Measurements from ENCODE around the gene ZNF189.

The ZNF189 gene

DNA sequence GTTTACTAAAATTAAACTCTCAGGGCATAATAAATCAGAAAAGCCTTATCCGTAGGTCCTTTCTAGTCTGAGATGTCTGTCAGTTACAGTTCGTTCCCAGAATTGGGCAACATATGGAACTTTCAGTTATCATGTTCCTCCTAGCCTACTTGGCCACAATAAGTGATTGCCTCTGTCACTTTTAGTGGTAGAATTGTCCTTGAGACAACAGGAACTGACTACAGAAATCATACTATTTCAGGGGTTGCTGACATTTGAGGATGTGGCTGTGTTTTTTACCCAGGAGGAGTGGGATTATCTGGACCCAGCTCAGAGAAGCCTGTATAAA is 956 bp downstream of the ZNF189 start:
- no peak for DNase-seq (ENCODE audit: low spot score)
- TF ChIP-seq, protein P1, sequence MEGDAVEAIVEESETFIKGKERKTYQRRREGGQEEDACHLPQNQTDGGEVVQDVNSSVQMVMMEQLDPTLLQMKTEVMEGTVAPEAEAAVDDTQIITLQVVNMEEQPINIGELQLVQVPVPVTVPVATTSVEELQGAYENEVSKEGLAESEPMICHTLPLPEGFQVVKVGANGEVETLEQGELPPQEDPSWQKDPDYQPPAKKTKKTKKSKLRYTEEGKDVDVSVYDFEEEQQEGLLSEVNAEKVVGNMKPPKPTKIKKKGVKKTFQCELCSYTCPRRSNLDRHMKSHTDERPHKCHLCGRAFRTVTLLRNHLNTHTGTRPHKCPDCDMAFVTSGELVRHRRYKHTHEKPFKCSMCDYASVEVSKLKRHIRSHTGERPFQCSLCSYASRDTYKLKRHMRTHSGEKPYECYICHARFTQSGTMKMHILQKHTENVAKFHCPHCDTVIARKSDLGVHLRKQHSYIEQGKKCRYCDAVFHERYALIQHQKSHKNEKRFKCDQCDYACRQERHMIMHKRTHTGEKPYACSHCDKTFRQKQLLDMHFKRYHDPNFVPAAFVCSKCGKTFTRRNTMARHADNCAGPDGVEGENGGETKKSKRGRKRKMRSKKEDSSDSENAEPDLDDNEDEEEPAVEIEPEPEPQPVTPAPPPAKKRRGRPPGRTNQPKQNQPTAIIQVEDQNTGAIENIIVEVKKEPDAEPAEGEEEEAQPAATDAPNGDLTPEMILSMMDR (IDR thresholded peaks at IDR 0.05; ENCODE audit: extremely low read depth, insufficient read depth, missing control alignments) = no peak
- in situ Hi-C loops (cut with MboI; ENCODE audit: low pct_unique_long_range_greater_than_20kb, low sequenced_read_pairs, unreplicated experiment) = no loop called here

DNA sequence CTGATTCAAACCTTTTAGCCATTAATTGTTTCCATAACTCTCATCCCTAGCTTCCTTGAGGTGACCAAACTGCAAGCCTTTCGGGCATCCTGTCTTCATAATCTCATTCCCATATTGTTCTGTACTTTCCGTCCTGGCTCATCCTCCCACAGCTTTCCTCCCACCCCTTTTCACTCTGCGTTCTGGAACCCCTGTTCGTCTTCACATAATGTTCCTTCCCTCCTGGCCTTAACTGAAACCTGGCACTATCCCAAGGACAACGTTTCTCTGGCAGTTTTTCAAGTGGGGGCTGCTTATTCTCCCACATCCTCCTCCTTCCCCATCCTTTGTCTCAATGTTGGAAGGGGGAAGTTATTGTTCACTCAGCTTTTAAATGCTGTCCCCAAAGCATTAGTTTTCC is 1.5 kb downstream of the ZNF189 start:
- TF ChIP-seq, protein P1 (IDR thresholded peaks at IDR 0.05; ENCODE audit: extremely low read depth, insufficient read depth, missing control alignments) = no peak
- in situ Hi-C loops (cut with MboI; ENCODE audit: low pct_unique_long_range_greater_than_20kb, low sequenced_read_pairs, unreplicated experiment) = no loop called here
- no peak for DNase-seq (ENCODE audit: low spot score)

DNA sequence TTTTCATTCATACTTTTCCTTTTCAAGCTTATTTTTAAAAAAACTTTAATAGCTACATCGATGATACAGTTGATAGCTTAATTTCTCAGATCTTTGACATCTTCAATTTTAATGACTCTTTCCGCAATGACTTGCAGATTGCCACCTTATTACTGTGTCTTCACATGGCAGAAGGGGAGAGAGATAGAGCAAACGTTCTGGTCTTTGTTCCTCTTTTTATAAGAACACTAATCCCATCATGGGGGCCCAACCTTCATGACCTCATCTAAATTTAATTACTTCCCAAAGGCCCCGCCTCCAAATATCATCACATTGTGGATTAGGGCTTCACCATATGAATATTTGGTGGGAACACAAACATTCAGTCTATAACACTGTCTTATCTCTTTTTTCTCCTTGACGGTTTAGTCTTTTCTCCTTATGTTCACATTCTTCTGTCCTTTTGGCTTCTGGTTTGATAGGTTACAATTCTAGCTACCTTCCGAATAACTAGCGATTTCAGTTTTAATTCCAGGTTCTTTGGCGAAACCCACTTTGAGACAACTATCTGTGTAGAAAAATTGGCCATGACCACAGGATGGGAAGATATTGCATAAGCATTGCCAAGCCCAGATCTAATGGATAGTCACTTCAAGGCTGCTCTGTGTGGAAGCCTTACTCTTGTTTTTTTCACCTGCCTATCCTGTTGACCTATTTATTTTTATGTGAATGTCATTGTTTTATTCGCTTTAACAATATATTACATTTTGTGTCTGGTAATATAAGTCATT is 5.0 kb downstream of the ZNF189 start:
- in situ Hi-C loops (cut with MboI; ENCODE audit: low pct_unique_long_range_greater_than_20kb, low sequenced_read_pairs, unreplicated experiment) = no loop called here
- DNase-seq (ENCODE audit: low spot score) = no peak
- TF ChIP-seq, protein P1 (IDR thresholded peaks at IDR 0.05; ENCODE audit: extremely low read depth, insufficient read depth, missing control alignments) = no peak

DNA sequence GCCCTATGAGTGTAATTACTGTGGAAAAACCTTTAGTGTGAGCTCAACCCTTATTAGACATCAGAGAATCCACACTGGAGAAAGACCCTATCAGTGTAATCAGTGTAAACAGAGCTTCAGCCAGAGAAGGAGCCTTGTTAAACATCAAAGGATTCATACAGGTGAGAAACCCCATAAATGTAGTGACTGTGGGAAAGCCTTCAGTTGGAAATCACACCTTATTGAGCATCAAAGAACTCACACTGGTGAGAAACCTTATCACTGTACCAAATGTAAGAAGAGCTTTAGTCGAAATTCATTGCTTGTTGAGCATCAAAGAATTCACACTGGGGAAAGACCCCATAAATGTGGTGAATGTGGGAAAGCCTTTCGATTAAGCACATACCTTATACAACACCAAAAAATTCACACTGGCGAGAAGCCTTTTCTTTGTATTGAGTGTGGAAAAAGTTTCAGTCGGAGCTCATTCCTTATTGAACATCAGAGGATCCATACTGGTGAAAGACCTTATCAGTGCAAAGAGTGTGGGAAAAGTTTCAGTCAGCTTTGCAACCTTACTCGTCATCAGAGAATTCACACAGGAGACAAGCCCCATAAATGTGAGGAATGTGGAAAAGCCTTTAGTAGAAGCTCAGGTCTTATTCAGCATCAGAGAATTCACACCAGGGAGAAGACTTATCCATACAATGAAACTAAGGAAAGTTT is 9.9 kb downstream of the ZNF189 start:
- DNase-seq (ENCODE audit: low spot score) = no peak
- in situ Hi-C loops (cut with MboI; ENCODE audit: low pct_unique_long_range_greater_than_20kb, low sequenced_read_pairs, unreplicated experiment) = no loop called here
- TF ChIP-seq, protein P1 (IDR thresholded peaks at IDR 0.05; ENCODE audit: extremely low read depth, insufficient read depth, missing control alignments) = no peak

DNA sequence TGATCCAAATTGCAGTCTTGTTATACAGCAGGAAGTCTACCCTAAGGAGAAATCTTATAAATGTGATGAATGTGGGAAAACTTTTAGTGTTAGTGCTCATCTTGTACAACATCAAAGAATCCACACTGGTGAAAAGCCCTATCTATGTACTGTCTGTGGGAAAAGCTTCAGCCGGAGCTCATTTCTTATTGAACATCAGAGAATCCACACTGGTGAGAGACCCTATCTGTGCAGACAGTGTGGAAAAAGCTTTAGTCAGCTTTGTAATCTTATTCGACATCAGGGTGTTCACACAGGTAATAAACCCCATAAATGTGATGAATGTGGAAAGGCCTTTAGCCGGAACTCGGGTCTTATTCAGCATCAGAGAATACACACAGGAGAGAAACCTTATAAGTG is 10.4 kb downstream of the ZNF189 start:
- DNase-seq (ENCODE audit: low spot score) = no peak
- in situ Hi-C loops (cut with MboI; ENCODE audit: low pct_unique_long_range_greater_than_20kb, low sequenced_read_pairs, unreplicated experiment) = no loop called here
- TF ChIP-seq, protein P1 (IDR thresholded peaks at IDR 0.05; ENCODE audit: extremely low read depth, insufficient read depth, missing control alignments) = no peak

DNA sequence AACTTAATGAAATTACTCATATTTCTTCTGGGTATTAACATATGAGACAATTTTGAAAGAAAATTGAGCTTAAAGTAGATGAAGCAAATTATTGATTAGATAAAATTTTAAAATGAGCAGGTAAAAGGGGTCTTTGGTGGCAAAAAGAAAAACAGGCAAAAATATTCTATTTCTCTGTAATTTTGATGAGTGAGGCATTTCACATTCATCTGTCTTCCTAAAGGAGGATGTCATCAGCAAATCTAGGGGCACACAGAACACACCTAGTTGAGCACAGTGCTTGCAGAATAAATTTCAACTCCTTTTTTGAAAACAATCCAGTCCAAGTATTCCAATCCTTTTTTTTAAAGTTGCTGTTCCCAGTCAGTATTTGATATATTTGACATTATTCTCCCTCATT is 16.2 kb downstream of the ZNF189 start:
- in situ Hi-C loops (cut with MboI; ENCODE audit: low pct_unique_long_range_greater_than_20kb, low sequenced_read_pairs, unreplicated experiment) = no loop called here
- TF ChIP-seq, protein P1 (IDR thresholded peaks at IDR 0.05; ENCODE audit: extremely low read depth, insufficient read depth, missing control alignments) = no peak
- no peak for DNase-seq (ENCODE audit: low spot score)

All from GM13977 (cell line).